HFFc6 (cell line): ENCODE measurements around the gene CCDC9. TPM values are rescaled to one million over a fixed set of nuclear protein-coding genes. Genes with fewer than 3 reads are reported as not detected.

ENCODE experiments used
- DNase-seq: peaks from one replicate; pipeline ENCODE4 v3.0.0-alpha.2; 2018
- H3K27ac Mint-ChIP-seq: 2 replicates; pipeline ENCODE4 v1.8.0; 2020; ENCODE audit warnings: mild to moderate bottlenecking, mixed read lengths
- H3K27me3 Mint-ChIP-seq: 2 replicates; pipeline ENCODE4 v1.8.0; 2021; ENCODE audit warnings: mild to moderate bottlenecking, moderate library complexity, mixed read lengths; ENCODE audit not compliant: insufficient read depth
- H3K36me3 Mint-ChIP-seq: 2 replicates; pipeline ENCODE4 v1.8.0; 2021; ENCODE audit warnings: low read depth, mixed read lengths
- H3K4me1 Mint-ChIP-seq: 2 replicates; pipeline ENCODE4 v1.8.0; 2020; ENCODE audit warnings: low read depth, mixed read lengths
- H3K4me3 Mint-ChIP-seq: 2 replicates; pipeline ENCODE4 v1.8.0; 2020; ENCODE audit warnings: mild to moderate bottlenecking, moderate library complexity, mixed read lengths
- H3K9me3 Mint-ChIP-seq: 2 replicates; pipeline ENCODE4 v1.8.0; 2020; ENCODE audit warnings: mild to moderate bottlenecking, mixed read lengths
- CTCF ChIP-seq: fragments of 200-600 bp; sonication (generic); IDR thresholded peaks from 2 replicates; pipeline ENCODE4 v1.5.0; 2021; ENCODE audit warnings: antibody characterized with exemption, mild to moderate bottlenecking
- total RNA-seq, 6 experiments: library from RNA; stranded (reverse); fragmentation: NEBNext Ultra II Directional; extraction: Animal tissue kit (Norgen Biotek cat#: 25700); gene quantifications; 2 replicates in 1 of 6; 3 replicates in 5 of 6; pipeline ENCODE4 v1.2.3, GENCODE V29; 2021

The CCDC9 gene
- total RNA-seq, 6 experiments from 2014 or later: 20.6 to 30.6 (median 23.8) TPM

DNA sequence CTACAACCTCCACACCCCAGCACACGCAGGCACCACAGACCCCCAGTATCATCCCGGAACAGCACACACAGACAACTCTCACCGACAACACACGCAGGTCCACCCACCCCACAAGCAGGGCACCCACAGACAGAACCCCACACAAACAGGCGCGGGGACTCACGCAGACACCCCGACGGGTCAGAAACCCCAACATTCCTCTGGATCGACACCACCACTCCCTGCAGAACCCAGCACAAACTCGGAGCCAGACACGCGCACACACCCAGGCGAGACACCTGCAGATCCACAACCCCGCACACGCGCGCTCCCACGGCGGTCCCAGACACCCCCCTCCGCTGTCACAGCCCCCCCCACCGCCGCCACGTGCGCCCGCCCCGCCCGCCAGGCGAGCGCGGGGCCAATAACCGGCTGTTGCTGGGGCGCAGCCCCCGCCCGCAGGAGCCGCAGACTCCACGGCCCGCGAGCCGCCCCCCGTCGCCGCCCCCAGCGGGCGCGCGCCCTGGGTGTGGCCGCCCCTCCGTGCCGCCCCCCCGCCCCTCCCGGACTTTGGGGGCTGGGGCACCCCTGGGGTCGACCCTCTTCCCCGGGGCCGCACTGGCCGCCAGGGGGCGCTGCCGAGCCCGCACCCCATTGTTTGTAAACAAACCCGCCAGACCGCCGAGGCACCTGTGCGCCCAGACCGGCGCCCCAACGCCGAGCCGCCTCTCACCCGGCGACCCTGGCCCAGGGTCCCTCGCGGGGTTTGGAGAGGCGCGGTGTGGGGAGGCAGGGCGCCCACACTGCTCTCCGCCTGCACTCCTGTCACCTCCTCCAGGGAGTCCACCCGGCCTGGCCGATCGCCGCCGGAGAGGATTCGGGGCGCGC lies 26.0 kb upstream of the CCDC9 start:
- peak; percentile 19 for DNase-seq
- peaks cover 6% of the 10 kb centered on the region for H3K27me3 Mint-ChIP-seq
- H3K36me3 Mint-ChIP-seq: peaks cover 9% of the 10 kb centered on the region; the same call in 1 of the 2 replicates
- H3K9me3 Mint-ChIP-seq: no peaks in the 10 kb centered on the region
- H3K4me3 Mint-ChIP-seq: 0 out of 2 replicates have a peak overlapping the region, but pooled peaks have one; percentile 16
- peaks cover 35% of the 10 kb centered on the region for H3K4me1 Mint-ChIP-seq
- H3K27ac Mint-ChIP-seq: no peak overlapping the region
- TF ChIP-seq CTCF: peak; percentile 98

GRCh38 chr19:47230921-47231214 lies 25.5 kb upstream of the CCDC9 start, which contains the start of gene BBC3:
Gene BBC3, minus strand, starts transcription at chr19:47231199. Its CDS starts 2,768 bp downstream, at chr19:47228431.
- Mint-ChIP-seq H3K27ac (peak within 1 kb of the TSS; percentile 91), H3K4me3 (peak within 1 kb of the TSS; percentile 86)

GRCh38 chr19:47231215-47232054 lies 24.9 kb upstream of the CCDC9 start:
- peaks cover 5% of the 10 kb centered on the region; the same call in 1 of the 2 replicates for H3K36me3 Mint-ChIP-seq
- H3K9me3 Mint-ChIP-seq: no peaks in the 10 kb centered on the region
- peak overlapping the region; percentile 86 for H3K4me3 Mint-ChIP-seq

More at GRCh38 chr19:47230921-47231214, 25.5 kb upstream of the CCDC9 start, which contains the start of gene BBC3:
- H3K27me3 Mint-ChIP-seq: peaks cover 6% of the 10 kb centered on the region
- no peak for TF ChIP-seq CTCF
- no peaks in the 10 kb centered on the region for H3K9me3 Mint-ChIP-seq
- DNase-seq: no peak
- peaks cover 5% of the 10 kb centered on the region; the same call in 1 of the 2 replicates for H3K36me3 Mint-ChIP-seq
- H3K4me1 Mint-ChIP-seq: peaks cover 29% of the 10 kb centered on the region

GRCh38 chr19:47232422-47233211 lies 23.7 kb upstream of the CCDC9 start:
- H3K4me3 Mint-ChIP-seq: peak overlapping the region; percentile 86
- H3K27ac Mint-ChIP-seq: peak overlapping the region; percentile 91
- H3K27me3 Mint-ChIP-seq: peaks cover 6% of the 10 kb centered on the region
- DNase-seq: peak; percentile 77
- peaks cover 20% of the 10 kb centered on the region for H3K4me1 Mint-ChIP-seq
- no peaks in the 10 kb centered on the region for H3K9me3 Mint-ChIP-seq
- TF ChIP-seq CTCF: no peak
- H3K36me3 Mint-ChIP-seq: peaks cover 5% of the 10 kb centered on the region; the same call in 1 of the 2 replicates

More at GRCh38 chr19:47231215-47232054, 24.9 kb upstream of the CCDC9 start:
- Mint-ChIP-seq H3K27me3 (peaks cover 8% of the 10 kb centered on the region), H3K27ac (peak overlapping the region; percentile 91), H3K4me1 (peaks cover 29% of the 10 kb centered on the region)
- TF ChIP-seq CTCF: no peak
- peak; percentile 83 for DNase-seq
